HEK293T (cell line): ENCODE measurements around the gene SCGB3A1.

Experiments
- CTCF ChIA-PET: fragments of 350-600 bp; formaldehyde crosslinking; extraction: SDS; loops from one replicate; lab custom pipeline; 2021; ENCODE audit warnings: antibody characterized with exemption, inconsistent platforms; lab: Yijun Ruan, JAX
- POLR2A ChIA-PET: fragments of 350-600 bp; formaldehyde crosslinking; extraction: SDS; loops from one replicate; lab custom pipeline; 2020; ENCODE audit warnings: antibody characterized with exemption, inconsistent platforms; lab: Yijun Ruan, JAX
- DNase-seq: peaks from one replicate; pipeline ENCODE4 v3.0.0; 2012; ENCODE audit warnings: mixed read lengths; ENCODE audit errors: extremely low spot score
- ARNT ChIP-seq: fragments of 450-650 bp; IDR thresholded peaks from 2 replicates; pipeline ENCODE4 v1.6.1; 2017; ENCODE audit warnings: mild to moderate bottlenecking
- BHLHE40 ChIP-seq: fragments of 450-650 bp; IDR thresholded peaks from 2 replicates; pipeline ENCODE4 v1.6.1; 2016; ENCODE audit warnings: mild to moderate bottlenecking, moderate library complexity, borderline replicate concordance
- CTBP1 ChIP-seq: fragments of 450-650 bp; IDR thresholded peaks from 2 replicates; pipeline ENCODE4 v1.6.1; 2016; ENCODE audit warnings: borderline replicate concordance
- ELF4 ChIP-seq: fragments of 450-650 bp; IDR thresholded peaks from 2 replicates; pipeline ENCODE4 v1.6.1; 2017; ENCODE audit warnings: antibody characterized with exemption
- FOXA1 ChIP-seq: fragments of 450-650 bp; IDR thresholded peaks from 2 replicates; pipeline ENCODE4 v1.6.1; 2016; ENCODE audit warnings: mild to moderate bottlenecking
- FOXK2 ChIP-seq: fragments of 450-650 bp; IDR thresholded peaks from 2 replicates; pipeline ENCODE4 v1.6.1; 2016; ENCODE audit warnings: mild to moderate bottlenecking
- FOXM1 ChIP-seq: fragments of 450-650 bp; IDR thresholded peaks from 2 replicates; pipeline ENCODE4 v1.6.1; 2017; ENCODE audit warnings: mild to moderate bottlenecking, borderline replicate concordance
- HDGF ChIP-seq: fragments of 450-650 bp; IDR thresholded peaks from 2 replicates; pipeline ENCODE4 v1.6.1; 2017; ENCODE audit warnings: antibody characterized with exemption, borderline replicate concordance
- L3MBTL2 ChIP-seq: fragments of 450-650 bp; conservative IDR thresholded peaks from 2 replicates; pipeline ENCODE4 v1.6.1; 2016; ENCODE audit warnings: mild to moderate bottlenecking
- LEF1 ChIP-seq: fragments of 450-650 bp; IDR thresholded peaks from 2 replicates; pipeline ENCODE4 v1.6.1; 2017; ENCODE audit warnings: mild to moderate bottlenecking, borderline replicate concordance
- NFRKB ChIP-seq: fragments of 450-650 bp; IDR thresholded peaks from 2 replicates; pipeline ENCODE4 v1.6.1; 2016; ENCODE audit warnings: mild to moderate bottlenecking, moderate library complexity
- PKNOX1 ChIP-seq: fragments of 450-650 bp; IDR thresholded peaks from 2 replicates; pipeline ENCODE4 v1.6.1; 2016
- SP1 ChIP-seq: fragments of 450-650 bp; IDR thresholded peaks from 2 replicates; pipeline ENCODE4 v1.6.1; 2017
- SUZ12 ChIP-seq: fragments of 450-650 bp; IDR thresholded peaks from 2 replicates; pipeline ENCODE4 v1.6.1; 2016; ENCODE audit warnings: mild to moderate bottlenecking
- TARDBP ChIP-seq: fragments of 450-650 bp; IDR thresholded peaks from 2 replicates; pipeline ENCODE4 v1.6.1; 2016
- ZNF384 ChIP-seq: fragments of 450-650 bp; IDR thresholded peaks from 2 replicates; pipeline ENCODE4 v1.6.1; 2016

SCGB3A1 gene

GRCh38 chr5:180626661-180627385 lies 35.5 kb upstream of the SCGB3A1 start:
- ChIA-PET CTCF (no interaction called here), POLR2A (no interaction called here)
- no peak for TF ChIP-seq ZNF384

GRCh38 chr5:180625791-180626660 lies 34.7 kb upstream of the SCGB3A1 start:
- POLR2A ChIA-PET = no interaction called here
- no peak for DNase-seq
- CTCF ChIA-PET = interaction anchor here (0.6 kb wide), 1 partner anchor 1049 kb away, joined by 3 read pairs; no protein-coding TSS in a partner anchor
- TF ChIP-seq FOXK2 (no peak), HDGF (no peak), LEF1 (no peak), FOXM1 (no peak), CTBP1 (no peak), L3MBTL2 (no peak), SUZ12 (no peak), BHLHE40 (no peak), FOXA1 (no peak), PKNOX1 (no peak), SP1 (no peak), ZNF384 (no peak), NFRKB (no peak), ELF4 (no peak), TARDBP (no peak), ARNT (no peak)

More at GRCh38 chr5:180626661-180627385, 35.5 kb upstream of the SCGB3A1 start:
- no peak for DNase-seq

- ChIA-PET CTCF (interaction anchor here (0.6 kb wide), 1 partner anchor 1049 kb away, joined by 3 read pairs; no protein-coding TSS in a partner anchor), POLR2A (no interaction called here)
- DNase-seq = no peak
- TF ChIP-seq SUZ12 (no peak), PKNOX1 (no peak), CTBP1 (no peak), ELF4 (no peak), NFRKB (no peak), SP1 (no peak), TARDBP (no peak), FOXM1 (no peak)
Measured at GRCh38 chr5:180625125-180625790, 34.0 kb upstream of the SCGB3A1 start.

- no peak for TF ChIP-seq HDGF
- no peak for TF ChIP-seq L3MBTL2
- no peak for TF ChIP-seq FOXK2
- no peak for TF ChIP-seq FOXM1
- no peak for TF ChIP-seq NFRKB
- no peak for TF ChIP-seq CTBP1
- no peak for TF ChIP-seq LEF1
- no peak for TF ChIP-seq PKNOX1
- no peak for TF ChIP-seq TARDBP
- TF ChIP-seq BHLHE40 = no peak
- TF ChIP-seq ELF4 = no peak
- no peak for TF ChIP-seq SP1
- TF ChIP-seq FOXA1 = no peak
- no peak for TF ChIP-seq ARNT
- TF ChIP-seq SUZ12 = no peak
- no peak for TF ChIP-seq ZNF384
- DNase-seq = no peak
- ChIA-PET CTCF (no interaction called here), POLR2A (no interaction called here)
Measured at GRCh38 chr5:180624587-180624986, 33.3 kb upstream of the SCGB3A1 start.

GRCh38 chr5:180623844-180624243 lies 32.5 kb upstream of the SCGB3A1 start:
- ChIA-PET CTCF (no interaction called here), POLR2A (no interaction called here)
- TF ChIP-seq SUZ12 (no peak), ARNT (no peak), HDGF (no peak), ZNF384 (no peak), SP1 (no peak), FOXM1 (no peak), LEF1 (no peak), CTBP1 (no peak), BHLHE40 (no peak), L3MBTL2 (no peak), FOXK2 (no peak), NFRKB (no peak), PKNOX1 (no peak), FOXA1 (no peak), ELF4 (no peak)
- no peak for DNase-seq
